Suprapubic skin (tissue), 4 donors: ENCODE data around the gene PHGDH.

Experiments
- CTCF ChIP-seq, 2 donors: fragments of 200-600 bp in 1 of 2; fragments of 450-650 bp in 1 of 2; sonication (generic) in 1 of 2; IDR thresholded peaks; one replicate each; pipeline ENCODE4 v1.5.1; 2016 to 2019; ENCODE audit warnings: antibody characterized with exemption in 2 of 2, mild to moderate bottlenecking in 1 of 2, moderate library complexity in 1 of 2
- EP300 ChIP-seq: sonication (generic); formaldehyde crosslinking; IDR thresholded peaks from one replicate; pipeline ENCODE4 v1.6.1; 2017; ENCODE audit warnings: antibody characterized with exemption
- POLR2A ChIP-seq, 2 donors: fragments of 450-650 bp; IDR thresholded peaks; one replicate each; pipeline ENCODE4 v1.6.1; 2017; ENCODE audit warnings: antibody characterized with exemption in 2 of 2, mild to moderate bottlenecking in 2 of 2, moderate library complexity in 2 of 2
- POLR2AphosphoS5 ChIP-seq, 3 donors: sonication (generic); formaldehyde crosslinking; IDR thresholded peaks; one replicate each; pipeline ENCODE4 v1.6.1; 2017; ENCODE audit warnings: antibody characterized with exemption in 3 of 3

DNA sequence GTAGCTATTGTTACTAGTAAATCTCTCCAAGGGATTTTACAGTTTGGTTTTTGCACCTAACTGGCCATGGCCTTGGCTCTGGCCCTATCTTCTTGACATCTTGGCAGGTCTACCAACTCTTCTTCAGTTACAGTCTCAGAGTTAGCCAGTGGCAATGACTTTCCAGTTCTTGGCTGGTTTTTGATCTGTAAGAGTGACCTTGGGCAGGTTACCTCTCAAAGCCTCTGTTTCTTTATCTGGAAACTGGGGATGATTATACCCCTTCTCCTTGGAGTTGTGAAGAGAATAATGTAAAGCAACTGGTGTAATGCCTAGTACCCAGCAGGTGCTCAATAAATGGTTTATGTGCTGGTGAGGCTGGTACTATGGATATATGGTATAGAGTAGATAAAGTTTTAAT lies 6.7 kb downstream of the PHGDH start:
- TF ChIP-seq POLR2A (IDR thresholded peaks at IDR 0.05) (no peak), CTCF (IDR thresholded peaks at IDR 0.05) (no peak), POLR2AphosphoS5 (IDR thresholded peaks at IDR 0.05) (no peak), EP300 (no peak)
